HepG2 (cell line): ENCODE results near the gene FAF1. TPM values are rescaled to one million over a fixed set of nuclear protein-coding genes. Genes with fewer than 3 reads are reported as not detected.

Experiments
- HOXA9 ChIP-seq: sonication (generic); formaldehyde crosslinking; IDR thresholded peaks from 2 replicates; pipeline ENCODE4 v1.8.1; 2022; ENCODE audit warnings: missing genetic modification reagents, mild to moderate bottlenecking, moderate library complexity, borderline replicate concordance
- MAZ ChIP-seq, 2 experiments: sonication (generic) in 1 of 2; formaldehyde crosslinking in 1 of 2; IDR thresholded peaks; 2 replicates each; pipeline versions ENCODE4 v1.5.0 to v1.6.1; 2012 to 2020; ENCODE audit warnings: low read depth in 2 of 2, mild to moderate bottlenecking in 2 of 2, borderline replicate concordance in 1 of 2, improper control_type of control experiment in 1 of 2, low read length in 1 of 2, missing genetic modification reagents in 1 of 2, moderate library complexity in 1 of 2
- MIER3 ChIP-seq: IDR thresholded peaks from 2 replicates; pipeline ENCODE4 v1.6.1; 2016; ENCODE audit warnings: missing compliant biosample characterization, borderline replicate concordance
- NCOA1 ChIP-seq: sonication (generic); formaldehyde crosslinking; IDR thresholded peaks from 2 replicates; pipeline ENCODE4 v1.9.0; 2021; ENCODE audit warnings: missing genetic modification reagents
- PAF1 ChIP-seq: IDR thresholded peaks from 2 replicates; pipeline ENCODE4 v1.6.1; 2016; ENCODE audit warnings: missing genetic modification reagents, missing compliant biosample characterization
- PHF21A ChIP-seq: sonication (generic); formaldehyde crosslinking; IDR thresholded peaks from 2 replicates; pipeline ENCODE4 v1.5.0; 2020; ENCODE audit warnings: mild to moderate bottlenecking, missing genetic modification reagents
- SCMH1 ChIP-seq: sonication (generic); formaldehyde crosslinking; IDR thresholded peaks from 2 replicates; pipeline ENCODE4 v1.9.0; 2021; ENCODE audit warnings: missing genetic modification reagents, mild to moderate bottlenecking, borderline replicate concordance
- SNAI1 ChIP-seq: sonication (generic); formaldehyde crosslinking; IDR thresholded peaks from 2 replicates; pipeline ENCODE4 v1.5.0; 2020; ENCODE audit warnings: mild to moderate bottlenecking, missing genetic modification reagents, borderline replicate concordance
- SRF ChIP-seq: IDR thresholded peaks from 2 replicates; pipeline ENCODE4 v1.6.1; 2011; ENCODE audit warnings: mild to moderate bottlenecking, low read depth, low read length, moderate library complexity
- STAG1 ChIP-seq: sonication (generic); formaldehyde crosslinking; IDR thresholded peaks from 2 replicates; pipeline ENCODE4 v1.4.0; 2020; ENCODE audit warnings: missing genetic modification reagents
- ZFP36L2 ChIP-seq: sonication (generic); formaldehyde crosslinking; IDR thresholded peaks from 2 replicates; pipeline ENCODE4 v1.4.0; 2020; ENCODE audit warnings: missing genetic modification reagents
- ZNF12 ChIP-seq: sonication (generic); formaldehyde crosslinking; IDR thresholded peaks from 2 replicates; pipeline ENCODE4 v1.5.0; 2020; ENCODE audit warnings: missing genetic modification reagents
- ZNF264 ChIP-seq: sonication (generic); formaldehyde crosslinking; IDR thresholded peaks from 2 replicates; pipeline ENCODE4 v1.4.0; 2020; ENCODE audit warnings: missing genetic modification reagents
- ZNF318 ChIP-seq: sonication (generic); formaldehyde crosslinking; IDR thresholded peaks from 2 replicates; pipeline ENCODE4 v1.4.0; 2020; ENCODE audit warnings: mild to moderate bottlenecking, missing genetic modification reagents
- ZNF484 ChIP-seq: sonication (generic); formaldehyde crosslinking; IDR thresholded peaks from 2 replicates; pipeline ENCODE4 v1.5.1; 2020; ENCODE audit warnings: mild to moderate bottlenecking, low read depth, missing genetic modification reagents, borderline replicate concordance
- ZNF569 ChIP-seq: sonication (generic); formaldehyde crosslinking; IDR thresholded peaks from 2 replicates; pipeline ENCODE4 v1.5.0; 2020; ENCODE audit warnings: mild to moderate bottlenecking, missing genetic modification reagents, moderate library complexity, borderline replicate concordance
- polyA plus RNA-seq, 8 experiments: library from polyadenylated mRNA; depleted of rRNA in 3 of 8; stranded (reverse) in 7 of 8; unstranded in 1 of 8; fragments of >200 nt; fragmentation: Illumina TruSeq in 4 of 8; extraction: Trizol in 4 of 8; gene quantifications; 2 replicates each; pipeline versions ENCODE4 v1.2.1 to v1.2.3, GENCODE V29; 2011 to 2016; ENCODE audit warnings: low read depth in 4 of 8, missing spikeins in 1 of 8, mixed read lengths in 1 of 8; ENCODE audit not compliant: insufficient read depth in 1 of 8
- total RNA-seq, 5 experiments: library from RNA; depleted of rRNA; stranded (reverse); fragments of >200 nt; fragmentation: Illumina TruSeq; extraction: Trizol; gene quantifications; 2 replicates each; pipeline ENCODE4 v1.2.3, GENCODE V29; 2016; ENCODE audit warnings: low read depth in 1 of 5
- TF ChIP-seq, protein P1 (sequence below): IDR thresholded peaks from 2 replicates; pipeline ENCODE4 v1.6.1; 2016; ENCODE audit warnings: missing genetic modification reagents, missing compliant biosample characterization
- TF ChIP-seq, protein P2 (sequence below): sonication (generic); formaldehyde crosslinking; IDR thresholded peaks from 2 replicates; pipeline ENCODE4 v1.4.0; 2020; ENCODE audit warnings: missing genetic modification reagents

The FAF1 gene
- total and polyA plus RNA-seq, 2 of the 13 experiments (the other 11 are each of a cell fraction or from before 2014, with no cell fraction given): 19.4 to 63.3 TPM

GRCh38 chr1:50978144-50978851, 18.2 kb upstream of the FAF1 start (continued):
- TF ChIP-seq HOXA9 (CRISPR knock-in tag) (no peak), ZNF12 (CRISPR knock-in tag) (no peak), MAZ (IDR thresholded peaks at IDR 0.05; ENCODE audit: borderline replicate concordance, low read depth, low read length) (no peak), MAZ (CRISPR knock-in tag; IDR thresholded peaks at IDR 0.05; ENCODE audit: low read depth) (peak; percentile 43; the same call in 1 of the 2 replicates), PAF1 (no peak), ZNF484 (no peak), NCOA1 (no peak), SNAI1 (no peak), SRF (no peak), STAG1 (CRISPR knock-in tag) (no peak), ZNF264 (no peak; the same call in 1 of the 2 replicates), ZNF318 (CRISPR knock-in tag) (no peak), ZNF569 (CRISPR knock-in tag) (no peak), SCMH1 (no peak), MIER3 (CRISPR knock-in tag) (no peak), ZFP36L2 (CRISPR knock-in tag) (no peak), PHF21A (CRISPR knock-in tag) (no peak)
- TF ChIP-seq, protein P1, sequence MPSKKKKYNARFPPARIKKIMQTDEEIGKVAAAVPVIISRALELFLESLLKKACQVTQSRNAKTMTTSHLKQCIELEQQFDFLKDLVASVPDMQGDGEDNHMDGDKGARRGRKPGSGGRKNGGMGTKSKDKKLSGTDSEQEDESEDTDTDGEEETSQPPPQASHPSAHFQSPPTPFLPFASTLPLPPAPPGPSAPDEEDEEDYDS: no peak
- TF ChIP-seq, protein P2, sequence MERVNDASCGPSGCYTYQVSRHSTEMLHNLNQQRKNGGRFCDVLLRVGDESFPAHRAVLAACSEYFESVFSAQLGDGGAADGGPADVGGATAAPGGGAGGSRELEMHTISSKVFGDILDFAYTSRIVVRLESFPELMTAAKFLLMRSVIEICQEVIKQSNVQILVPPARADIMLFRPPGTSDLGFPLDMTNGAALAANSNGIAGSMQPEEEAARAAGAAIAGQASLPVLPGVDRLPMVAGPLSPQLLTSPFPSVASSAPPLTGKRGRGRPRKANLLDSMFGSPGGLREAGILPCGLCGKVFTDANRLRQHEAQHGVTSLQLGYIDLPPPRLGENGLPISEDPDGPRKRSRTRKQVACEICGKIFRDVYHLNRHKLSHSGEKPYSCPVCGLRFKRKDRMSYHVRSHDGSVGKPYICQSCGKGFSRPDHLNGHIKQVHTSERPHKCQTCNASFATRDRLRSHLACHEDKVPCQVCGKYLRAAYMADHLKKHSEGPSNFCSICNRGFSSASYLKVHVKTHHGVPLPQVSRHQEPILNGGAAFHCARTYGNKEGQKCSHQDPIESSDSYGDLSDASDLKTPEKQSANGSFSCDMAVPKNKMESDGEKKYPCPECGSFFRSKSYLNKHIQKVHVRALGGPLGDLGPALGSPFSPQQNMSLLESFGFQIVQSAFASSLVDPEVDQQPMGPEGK: peak; percentile 75
